Activated CD4-positive, alpha-beta T cell treated with anti-CD3 and anti-CD28 coated beads, Interleukin-2, amount 10 ng/mL, durations not matched to agents 7 days and 5 days (primary cell): ENCODE results near the gene ZNF280D. TPM values are rescaled to one million over a fixed set of nuclear protein-coding genes. Genes with fewer than 3 reads are reported as not detected.

ENCODE experiments used
- CTCF ChIA-PET: fragments of 350-600 bp; sonication (Branson Sonifier 250); formaldehyde crosslinking; loops from one replicate; lab custom pipeline; 2021; ENCODE audit warnings: antibody characterized with exemption; lab: Charles Lee
- POLR2A ChIA-PET: fragments of 350-600 bp; sonication (Branson Sonifier 250); formaldehyde crosslinking; loops from one replicate; lab custom pipeline; 2021; ENCODE audit warnings: antibody characterized with exemption; lab: Charles Lee
- DNase-seq: peaks from one replicate; pipeline ENCODE4 v3.0.0-alpha.2; 2020
- H3K27ac Mint-ChIP-seq: one replicate; pipeline ENCODE4 v1.8.0; 2021; ENCODE audit warnings: mild to moderate bottlenecking, moderate library complexity, mixed read lengths
- H3K27me3 Mint-ChIP-seq: one replicate; pipeline ENCODE4 v1.8.0; 2021; ENCODE audit warnings: mixed read lengths
- H3K36me3 Mint-ChIP-seq: one replicate; pipeline ENCODE4 v1.8.0; 2021; ENCODE audit warnings: low read depth, mixed read lengths
- H3K4me1 Mint-ChIP-seq: one replicate; pipeline ENCODE4 v1.8.0; 2021; ENCODE audit warnings: mixed read lengths
- H3K4me3 Mint-ChIP-seq: one replicate; pipeline ENCODE4 v1.8.0; 2021; ENCODE audit warnings: mild to moderate bottlenecking, moderate library complexity, mixed read lengths
- H3K9me3 Mint-ChIP-seq: one replicate; pipeline ENCODE4 v1.8.0; 2021; ENCODE audit warnings: mixed read lengths
- total RNA-seq, 2 experiments: library from RNA; stranded (reverse); gene quantifications; one replicate each; pipeline ENCODE4 v1.2.3, GENCODE V29; 2021

Gene ZNF280D
- total RNA-seq, 2 experiments from 2014 or later = 22.9 to 26.9 TPM

DNA sequence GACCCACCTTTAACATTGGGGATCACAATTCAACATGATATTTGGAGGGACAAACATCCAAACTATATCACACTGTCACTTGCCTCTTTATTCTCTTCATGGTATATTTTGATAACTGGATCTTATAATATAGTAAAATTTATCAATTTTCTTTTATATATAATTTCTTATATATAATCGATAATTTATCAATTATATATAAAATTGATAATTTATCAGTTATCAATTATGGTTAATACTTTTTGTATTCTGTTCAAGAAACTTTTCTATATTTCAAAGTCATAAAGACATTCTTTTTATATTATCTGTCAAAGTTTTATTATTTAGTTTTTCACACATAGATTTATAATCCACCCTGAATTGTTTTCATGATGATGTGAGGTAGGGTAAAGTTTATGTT, 132.9 kb downstream of the ZNF280D start:
- no peak overlapping the region for H3K4me3 Mint-ChIP-seq
- H3K4me1 Mint-ChIP-seq = no peaks in the 10 kb centered on the region
- H3K27ac Mint-ChIP-seq = no peak overlapping the region
- ChIA-PET CTCF (no interaction called here), POLR2A (no interaction called here)
- peaks cover 13% of the 10 kb centered on the region for H3K9me3 Mint-ChIP-seq
- DNase-seq = no peak
- no peaks in the 10 kb centered on the region for H3K36me3 Mint-ChIP-seq
- peaks cover under 1% of the 10 kb centered on the region for H3K27me3 Mint-ChIP-seq

DNA sequence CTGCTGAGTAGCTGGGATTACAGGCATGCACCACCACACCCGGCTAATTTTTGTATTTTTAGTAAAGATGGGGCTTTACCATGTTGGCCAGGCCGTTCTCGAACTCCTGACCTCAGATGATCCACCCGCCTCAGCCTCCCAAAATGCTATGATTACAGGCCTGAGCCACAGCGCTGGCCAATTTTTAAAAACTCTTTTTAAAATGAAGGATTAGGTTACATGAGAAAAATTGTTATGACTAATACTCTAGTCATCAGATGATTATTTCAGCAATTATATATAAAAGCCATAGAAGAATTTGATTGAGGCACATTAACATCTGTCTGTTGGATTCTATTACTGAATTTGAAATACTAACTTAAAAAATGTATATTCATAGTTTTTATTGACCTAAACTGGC, 134.3 kb downstream of the ZNF280D start:
- Mint-ChIP-seq H3K27me3 (peaks cover 9% of the 10 kb centered on the region), H3K9me3 (peaks cover 10% of the 10 kb centered on the region), H3K27ac (no peak overlapping the region), H3K4me3 (no peak overlapping the region), H3K4me1 (no peaks in the 10 kb centered on the region), H3K36me3 (no peaks in the 10 kb centered on the region)
- ChIA-PET POLR2A (no interaction called here), CTCF (no interaction called here)
- DNase-seq = no peak

DNA sequence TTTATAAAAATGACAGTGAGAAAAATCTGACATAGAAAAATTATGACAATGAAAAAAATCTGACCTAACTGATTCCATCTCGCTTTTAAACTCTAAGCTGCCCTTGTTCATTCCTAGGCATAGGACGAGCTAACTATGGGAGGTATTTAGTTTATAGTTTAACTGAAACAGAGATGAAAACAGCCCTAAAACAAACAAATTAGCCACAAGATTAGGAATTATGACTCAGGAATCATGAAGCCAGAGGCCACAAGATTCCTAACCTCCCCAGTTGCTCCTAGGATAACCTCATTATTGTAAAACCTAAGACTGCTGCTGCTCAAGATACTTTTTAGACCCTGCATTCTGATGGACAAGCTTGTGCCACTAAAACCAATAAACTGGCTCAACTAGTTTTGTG, 145.6 kb downstream of the ZNF280D start:
- POLR2A ChIA-PET = no interaction called here
- H3K36me3 Mint-ChIP-seq = no peaks in the 10 kb centered on the region

DNA sequence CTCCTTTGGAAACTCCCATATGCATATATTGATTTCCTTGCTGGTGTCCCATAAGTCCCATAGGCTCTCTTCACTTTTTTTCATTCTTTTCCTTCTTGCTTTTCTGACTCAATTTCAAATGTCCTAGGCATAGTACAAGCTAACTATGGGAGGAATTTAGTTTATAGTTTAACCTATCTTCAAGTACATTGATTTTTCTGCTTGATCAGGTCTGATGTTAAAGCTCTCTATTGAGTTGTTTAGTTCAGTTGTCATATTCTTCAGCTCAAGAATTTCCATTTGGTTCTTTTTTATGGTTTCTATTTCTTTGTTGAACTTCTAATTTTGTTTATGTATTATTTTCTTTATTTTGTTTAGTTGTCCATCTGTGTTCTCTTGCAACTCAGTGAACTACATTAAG, 147.1 kb downstream of the ZNF280D start:
- no peak overlapping the region for H3K27ac Mint-ChIP-seq
- no peaks in the 10 kb centered on the region for H3K36me3 Mint-ChIP-seq
- CTCF ChIA-PET = no interaction called here
- H3K4me1 Mint-ChIP-seq = no peaks in the 10 kb centered on the region
- no peak for DNase-seq
- no peak overlapping the region for H3K4me3 Mint-ChIP-seq
- H3K9me3 Mint-ChIP-seq = peaks cover 13% of the 10 kb centered on the region
- POLR2A ChIA-PET = no interaction called here
- H3K27me3 Mint-ChIP-seq = peaks cover 1% of the 10 kb centered on the region

More for the DNA sequence above, 145.6 kb downstream of the ZNF280D start:
- DNase-seq = no peak
- no peak overlapping the region for H3K27ac Mint-ChIP-seq
- CTCF ChIA-PET = no interaction called here
- peaks cover 13% of the 10 kb centered on the region for H3K9me3 Mint-ChIP-seq
- peaks cover 1% of the 10 kb centered on the region for H3K27me3 Mint-ChIP-seq
- no peaks in the 10 kb centered on the region for H3K4me1 Mint-ChIP-seq
- no peak overlapping the region for H3K4me3 Mint-ChIP-seq

DNA sequence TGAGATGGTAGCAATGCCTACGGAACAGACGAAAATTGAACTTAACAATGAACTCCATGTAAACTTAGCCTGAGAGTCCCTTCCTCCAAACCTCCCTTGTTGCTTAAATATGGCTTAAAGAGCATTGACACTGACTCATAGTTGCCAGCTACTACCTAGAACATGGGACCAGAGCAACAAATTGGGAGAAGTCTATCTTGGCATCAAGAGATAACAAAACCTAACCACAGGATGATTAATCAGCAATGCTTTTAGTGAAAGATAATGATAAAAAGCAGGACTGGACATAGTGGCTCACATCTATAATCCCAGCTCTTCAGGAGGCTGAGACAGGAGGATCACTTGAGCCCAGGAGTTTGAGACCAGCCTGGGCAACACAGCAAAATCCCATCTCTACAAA, 150.5 kb downstream of the ZNF280D start:
- peaks cover 1% of the 10 kb centered on the region for H3K27me3 Mint-ChIP-seq
- CTCF ChIA-PET = no interaction called here
- H3K9me3 Mint-ChIP-seq = peaks cover 10% of the 10 kb centered on the region
- no peaks in the 10 kb centered on the region for H3K36me3 Mint-ChIP-seq
- H3K27ac Mint-ChIP-seq = no peak overlapping the region
- H3K4me3 Mint-ChIP-seq = no peak overlapping the region
- DNase-seq = no peak
- POLR2A ChIA-PET = no interaction called here
- no peaks in the 10 kb centered on the region for H3K4me1 Mint-ChIP-seq

Other genes starting within 250 kb of the ZNF280D start
- gene TCF12, start 185.1 kb upstream of the ZNF280D start, total RNA-seq = 10 to 100 TPM; 50.9 to 60.8 TPM